NOMO-1 (cell line): ENCODE data around the gene ANKLE1.
"Not testable (repeated sequence)": the region's sequence is repeated elsewhere in the genome, so short reads cannot be mapped to it uniquely, and the experiment has no call there.

Experiments used
- DNase-seq, 2 experiments: peaks; one replicate each; lab custom pipeline; 2025; ENCODE audit not compliant: unreplicated experiment in 2 of 2; lab: John Stamatoyannopoulos, UW

Gene ANKLE1

DNA sequence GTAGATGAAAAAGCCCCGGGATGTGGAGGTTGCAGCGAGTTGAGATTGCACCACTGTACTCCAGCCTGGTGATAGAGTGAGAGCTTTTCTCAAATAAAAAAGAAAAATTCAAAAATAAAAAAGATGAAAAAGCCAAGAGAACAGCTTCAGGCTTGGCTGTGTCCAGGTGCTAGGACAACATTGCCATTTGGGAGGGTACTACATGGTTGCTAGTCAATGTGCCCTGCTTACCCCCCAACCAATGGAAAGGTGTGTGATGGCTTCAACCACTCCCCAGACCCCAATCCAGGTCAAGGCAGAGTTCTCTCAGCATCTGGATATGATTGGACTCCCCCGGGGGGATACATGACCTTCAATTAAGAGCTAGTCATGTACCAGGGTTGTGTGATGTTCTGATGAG, 2.3 kb upstream of the ANKLE1 start:
- DNase-seq = no peak

DNA sequence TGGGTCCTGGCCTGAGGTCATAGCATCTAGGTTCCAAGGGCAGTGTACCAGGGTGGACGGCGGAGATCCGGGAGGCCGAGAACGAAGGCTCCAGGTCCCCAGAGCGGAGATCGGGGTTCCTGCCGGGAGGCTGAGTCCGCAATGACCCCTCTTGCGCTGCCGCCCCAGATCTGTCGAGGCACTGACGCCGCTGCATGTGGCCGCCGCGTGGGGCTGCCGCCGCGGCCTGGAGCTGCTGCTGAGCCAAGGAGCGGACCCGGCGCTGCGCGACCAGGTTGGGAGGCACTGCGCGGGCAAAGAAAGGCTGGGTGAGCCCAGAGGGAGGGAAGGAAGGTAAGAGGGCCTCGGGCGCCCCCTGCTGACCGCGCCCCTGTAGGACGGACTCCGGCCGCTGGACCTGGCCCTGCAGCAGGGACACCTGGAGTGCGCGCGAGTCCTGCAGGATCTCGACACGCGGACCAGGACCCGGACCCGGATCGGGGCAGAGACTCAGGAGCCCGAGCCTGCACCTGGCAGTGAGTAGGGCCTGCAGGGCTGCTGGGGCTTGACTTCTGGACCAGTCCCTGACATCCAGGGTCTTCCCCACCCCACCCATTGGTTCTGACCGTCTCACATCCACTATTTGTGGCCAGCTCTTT, 906 bp downstream of the ANKLE1 start:
- peak; percentile 79 to 86 for DNase-seq

DNA sequence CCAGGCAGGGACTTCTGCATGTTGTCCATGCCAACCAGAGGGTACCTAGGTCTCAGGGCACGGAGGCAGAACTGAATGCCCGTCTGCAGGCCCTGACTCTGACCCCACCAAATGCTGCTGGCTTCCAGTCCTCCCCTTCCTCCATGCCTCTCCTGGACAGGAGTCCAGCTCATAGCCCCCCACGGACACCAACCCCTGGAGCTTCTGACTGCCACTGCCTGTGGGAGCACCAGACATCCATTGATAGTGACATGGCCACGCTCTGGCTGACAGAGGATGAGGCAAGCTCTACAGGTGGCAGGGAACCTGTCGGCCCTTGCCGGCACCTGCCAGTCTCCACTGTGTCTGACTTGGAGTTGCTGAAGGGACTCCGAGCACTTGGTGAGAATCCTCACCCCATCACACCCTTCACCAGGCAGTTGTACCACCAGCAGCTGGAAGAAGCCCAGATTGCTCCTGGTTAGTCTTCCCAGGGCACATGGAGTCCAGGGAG, 1.8 kb downstream of the ANKLE1 start:
- no peak for DNase-seq

DNA sequence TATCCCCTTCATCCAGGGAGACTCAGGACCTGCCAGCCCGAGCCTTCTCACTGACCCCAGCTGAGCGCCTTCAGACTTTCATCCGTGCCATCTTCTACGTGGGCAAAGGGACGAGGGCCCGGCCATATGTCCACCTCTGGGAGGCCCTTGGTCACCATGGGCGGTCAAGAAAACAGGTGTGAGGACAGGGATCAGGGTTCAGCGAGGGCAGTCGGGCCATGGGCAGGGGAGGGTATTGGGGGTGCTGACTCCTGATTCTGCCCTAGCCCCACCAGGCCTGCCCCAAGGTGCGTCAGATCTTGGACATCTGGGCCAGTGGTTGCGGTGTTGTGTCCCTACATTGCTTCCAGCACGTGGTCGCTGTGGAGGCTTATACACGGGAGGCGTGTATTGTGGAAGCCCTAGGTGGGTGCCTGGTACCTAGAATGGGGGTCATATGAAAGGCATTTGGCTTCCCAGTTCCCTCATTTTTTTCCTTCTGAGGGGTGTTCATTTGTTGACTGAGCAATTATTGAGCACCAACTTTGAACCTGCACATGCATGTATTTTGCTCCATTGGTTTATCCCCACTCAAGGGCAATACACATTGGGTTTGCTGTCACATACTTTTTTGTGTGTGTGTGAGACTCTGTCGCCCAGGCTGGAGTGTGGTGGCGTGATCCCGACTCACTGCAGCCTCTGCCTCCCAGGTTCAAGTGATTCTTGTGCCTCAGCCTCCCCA, 3.9 kb downstream of the ANKLE1 start:
- no peak for DNase-seq

DNA sequence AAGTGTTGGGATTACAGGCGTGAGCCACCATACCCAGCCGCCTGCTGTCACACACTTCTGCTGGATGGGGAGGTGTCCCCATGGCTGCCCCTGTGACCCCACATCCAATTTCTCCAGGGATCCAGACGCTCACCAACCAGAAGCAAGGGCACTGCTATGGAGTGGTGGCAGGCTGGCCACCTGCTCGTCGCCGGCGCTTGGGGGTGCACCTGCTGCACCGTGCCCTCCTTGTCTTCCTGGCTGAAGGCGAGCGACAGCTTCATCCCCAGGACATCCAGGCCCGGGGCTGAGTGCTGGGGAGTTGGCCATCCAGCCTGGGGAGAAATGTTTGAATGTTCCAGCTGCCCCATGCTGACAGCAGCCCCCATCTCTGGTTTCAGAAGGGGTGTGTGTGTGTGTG, 4.6 kb downstream of the ANKLE1 start:
- DNase-seq = no peak

DNA sequence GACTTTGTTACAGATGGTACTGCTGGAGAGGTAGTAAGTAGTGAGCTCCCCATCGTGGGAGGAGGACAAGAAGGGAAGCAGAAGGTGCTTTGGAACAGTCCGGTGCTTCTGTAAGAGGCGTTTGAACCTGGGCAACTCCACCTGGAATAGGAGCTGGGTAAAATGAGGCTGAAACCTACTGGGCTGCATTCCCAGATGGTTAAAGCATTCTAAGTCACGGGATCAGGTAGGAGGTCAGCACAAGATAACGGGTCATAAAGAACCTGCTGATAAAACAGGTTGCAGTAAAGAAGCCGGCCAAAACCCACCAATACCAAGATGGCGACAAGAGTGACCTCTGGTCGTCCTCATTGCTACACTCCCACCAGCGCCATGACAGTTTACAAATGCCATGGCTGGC, 5.1 kb downstream of the ANKLE1 start:
- DNase-seq = no peak

DNA sequence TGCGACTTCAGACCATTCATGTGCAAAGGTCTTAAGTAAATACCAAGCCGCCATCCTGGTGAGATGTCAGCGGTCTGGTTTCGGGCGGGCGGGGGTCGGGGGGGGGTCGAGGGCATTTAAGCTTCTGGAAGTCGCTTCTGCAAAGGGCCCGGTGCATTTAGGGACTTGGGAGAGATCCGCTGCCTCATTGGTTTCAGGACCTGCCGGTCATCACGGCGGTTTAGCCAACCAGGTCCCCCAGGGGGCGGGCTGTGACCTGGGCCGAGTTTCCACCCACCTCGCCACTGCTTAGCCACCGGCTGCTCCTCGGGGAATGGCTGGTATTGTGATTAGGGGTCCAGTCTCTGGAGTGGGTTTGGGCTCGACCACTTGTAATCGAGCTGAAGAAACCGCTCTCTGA, 7.8 kb downstream of the ANKLE1 start:
- DNase-seq = no peak

DNA sequence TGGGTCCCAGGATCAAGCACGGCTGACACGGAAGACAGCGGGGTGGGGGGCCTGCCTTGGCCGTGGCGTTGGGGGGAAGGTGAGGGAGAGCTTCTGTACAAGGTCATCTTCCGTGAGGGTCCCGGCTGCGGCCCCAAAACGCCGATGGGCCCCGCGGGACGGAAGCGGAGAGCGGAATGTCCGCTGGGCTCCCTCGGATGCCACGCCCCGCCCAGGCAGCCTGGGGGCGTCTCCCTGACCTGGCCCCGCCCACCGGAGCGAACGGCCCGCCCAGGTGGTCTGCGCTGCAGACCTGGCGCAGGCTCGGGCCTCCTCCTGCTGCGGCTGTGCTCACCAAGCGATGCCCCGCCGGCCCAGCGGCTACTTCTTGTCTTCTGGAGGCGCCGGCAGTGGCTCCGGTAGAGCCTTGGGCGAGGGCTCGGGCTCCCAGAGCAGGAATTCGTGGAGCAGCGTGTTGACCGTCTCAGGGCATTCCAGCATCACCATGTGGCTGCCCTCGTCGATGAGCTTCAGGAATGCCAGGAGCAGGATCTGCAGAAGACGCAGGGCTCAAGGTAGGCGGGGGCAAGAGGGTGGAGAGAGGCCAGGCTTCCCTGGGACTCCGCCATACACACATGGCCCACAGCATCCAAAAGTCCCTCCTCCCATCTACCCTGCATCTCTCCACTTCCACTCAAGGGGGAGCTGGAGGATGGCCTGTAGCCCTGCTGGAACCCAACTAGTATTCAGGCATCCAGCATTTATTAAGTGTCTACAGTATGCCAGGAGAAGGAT, 10.8 kb downstream of the ANKLE1 start:
- peak; percentile 62 to 72 for DNase-seq

DNA sequence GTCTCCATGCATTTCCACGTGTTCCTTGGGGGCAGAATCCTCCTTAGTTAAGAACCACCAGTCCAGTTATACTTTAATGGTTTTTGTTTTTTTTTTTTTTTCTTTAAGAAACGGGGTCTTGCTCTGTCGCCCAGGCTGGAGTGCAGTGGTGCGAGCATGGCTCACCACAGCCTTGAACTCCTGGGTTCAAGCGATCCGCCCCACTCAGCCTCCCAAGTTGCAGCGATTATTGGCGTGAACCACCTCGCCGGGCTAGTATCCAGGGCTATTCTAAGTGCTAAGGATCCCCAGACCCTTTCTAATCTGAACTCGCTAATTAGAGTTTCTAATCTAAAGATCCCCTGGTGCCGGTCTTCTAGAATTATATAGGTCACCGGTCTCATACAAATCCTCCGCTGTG, 11.9 kb downstream of the ANKLE1 start:
- DNase-seq = no peak

DNA sequence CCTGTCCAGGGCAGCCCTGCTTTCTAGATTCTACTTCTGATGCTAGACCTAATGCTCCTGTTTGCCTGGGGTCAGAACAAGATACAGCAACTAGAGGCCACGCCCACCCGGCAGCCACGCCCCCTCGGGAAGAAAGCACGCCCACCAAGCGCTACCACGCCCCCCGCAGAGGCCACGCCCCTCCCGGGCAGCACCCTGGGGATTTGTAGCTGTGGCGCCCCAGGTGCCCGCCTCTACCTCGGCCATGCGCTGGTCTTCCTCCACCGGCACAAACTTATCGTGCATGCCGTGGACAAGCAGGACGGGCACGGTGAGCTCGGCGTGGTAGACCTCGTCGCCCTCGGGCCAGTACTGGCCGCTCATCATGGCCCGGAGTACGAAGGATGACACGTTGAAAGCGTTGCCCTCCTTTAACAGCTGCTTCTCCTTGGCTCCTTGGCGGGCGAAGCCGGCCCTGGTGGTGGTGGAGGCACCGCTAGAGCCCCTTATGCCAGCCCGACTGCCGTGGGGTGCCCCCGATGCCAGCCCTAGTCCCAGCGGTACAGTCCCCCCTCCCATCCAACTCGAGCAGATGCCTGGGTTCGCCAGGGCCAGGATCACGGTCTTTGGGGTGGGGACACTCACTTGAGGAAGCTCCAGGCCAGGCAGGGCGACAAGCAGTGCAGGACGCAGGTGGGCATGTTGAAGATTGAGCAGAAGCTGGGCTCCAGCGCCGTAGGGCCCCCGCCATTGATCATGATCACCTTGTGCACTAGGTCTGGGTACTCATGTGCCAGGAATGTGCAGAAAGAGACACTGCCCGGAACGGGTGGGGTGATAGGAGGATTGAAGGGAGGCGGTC, 12.6 kb downstream of the ANKLE1 start:
- DNase-seq = no peak

DNA sequence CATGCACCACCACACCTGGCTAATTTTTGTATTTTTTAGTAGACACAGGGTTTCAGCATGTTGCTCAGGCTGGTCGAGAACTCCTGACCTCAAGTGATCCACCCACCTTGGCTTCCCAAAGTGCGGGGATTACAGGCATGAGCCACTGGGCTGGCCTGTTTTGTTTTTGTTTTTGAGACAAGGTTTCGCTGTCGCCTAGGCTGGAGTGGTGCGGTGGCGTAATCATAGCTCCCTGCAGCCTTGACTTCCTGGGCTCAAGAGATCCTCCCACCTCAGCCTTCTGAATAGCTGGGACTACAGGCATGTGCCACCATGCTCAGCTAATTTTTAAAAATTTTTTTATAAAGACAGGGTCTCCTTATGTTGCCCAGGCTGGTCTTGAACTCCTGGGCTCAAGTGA, 13.8 kb downstream of the ANKLE1 start:
- not testable (repeated sequence) for DNase-seq

DNA sequence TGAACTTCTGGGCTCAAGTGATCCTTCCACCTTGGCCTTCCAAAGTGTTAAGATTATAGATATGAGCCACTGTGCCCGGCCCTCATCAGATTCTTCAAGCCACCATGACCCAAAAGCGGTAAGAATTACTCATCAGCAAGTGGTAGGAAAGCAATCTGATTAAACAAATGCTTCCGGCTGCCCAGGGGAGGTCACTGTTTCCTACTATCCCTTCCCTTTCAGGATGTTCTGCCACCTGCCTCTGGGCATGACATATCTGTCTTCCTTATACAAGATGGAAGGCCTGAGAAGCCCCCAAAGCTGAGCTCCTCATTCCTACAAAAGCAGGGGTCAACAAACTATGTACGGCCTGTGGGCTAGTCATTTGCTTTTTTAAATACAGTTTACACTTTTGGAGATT, 14.6 kb downstream of the ANKLE1 start:
- no peak for DNase-seq

DNA sequence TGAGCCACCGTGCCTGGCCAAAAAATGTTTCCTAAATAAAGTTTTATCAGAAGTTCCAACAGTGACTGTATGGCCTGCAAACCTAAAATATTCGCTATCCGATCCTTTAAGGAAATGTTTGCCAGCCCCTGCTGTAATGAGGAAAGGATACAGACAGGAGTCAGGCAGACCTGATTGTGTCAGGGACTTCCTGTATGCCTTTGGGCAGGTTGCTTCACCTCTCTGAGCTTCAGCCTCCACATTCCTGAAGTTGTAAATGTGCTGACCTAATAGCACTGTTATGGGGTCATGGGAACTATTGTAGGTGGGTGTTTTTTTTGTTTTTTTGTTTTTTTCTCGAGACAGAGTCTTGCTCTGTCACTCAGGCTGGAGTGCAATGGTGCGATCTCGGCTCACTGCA, 15.3 kb downstream of the ANKLE1 start:
- no peak for DNase-seq

DNA sequence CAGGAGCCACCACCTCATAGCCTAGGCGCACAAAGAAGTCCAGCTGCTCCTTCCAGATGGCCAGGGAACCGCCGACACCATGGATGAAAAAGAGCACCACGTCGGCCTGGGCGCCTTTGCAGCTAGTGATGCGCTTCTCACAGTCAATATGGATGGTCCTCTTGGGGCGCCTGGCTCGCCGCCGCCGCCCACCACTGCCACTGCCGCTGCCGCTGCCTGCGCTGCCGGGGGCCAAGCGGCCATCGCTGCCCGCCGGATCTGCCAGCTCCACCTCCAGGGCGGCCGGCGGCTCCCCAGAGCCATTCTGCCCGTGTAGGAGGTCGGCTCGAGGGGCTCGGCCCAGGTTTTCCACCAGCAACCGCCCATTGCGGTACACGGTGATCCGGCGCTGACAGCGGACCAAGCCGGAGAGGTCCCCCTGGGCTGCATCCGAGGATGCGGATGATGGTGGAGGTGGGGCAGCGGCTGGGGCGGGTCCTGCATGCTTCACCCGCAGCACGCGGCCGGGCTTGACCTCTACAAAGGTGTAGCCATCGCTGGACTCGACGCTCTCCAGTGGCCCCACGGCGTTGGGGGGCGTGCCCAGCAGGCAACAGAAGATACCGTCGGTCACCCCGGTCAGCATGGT, 19.4 kb downstream of the ANKLE1 start:
- no peak for DNase-seq

DNA sequence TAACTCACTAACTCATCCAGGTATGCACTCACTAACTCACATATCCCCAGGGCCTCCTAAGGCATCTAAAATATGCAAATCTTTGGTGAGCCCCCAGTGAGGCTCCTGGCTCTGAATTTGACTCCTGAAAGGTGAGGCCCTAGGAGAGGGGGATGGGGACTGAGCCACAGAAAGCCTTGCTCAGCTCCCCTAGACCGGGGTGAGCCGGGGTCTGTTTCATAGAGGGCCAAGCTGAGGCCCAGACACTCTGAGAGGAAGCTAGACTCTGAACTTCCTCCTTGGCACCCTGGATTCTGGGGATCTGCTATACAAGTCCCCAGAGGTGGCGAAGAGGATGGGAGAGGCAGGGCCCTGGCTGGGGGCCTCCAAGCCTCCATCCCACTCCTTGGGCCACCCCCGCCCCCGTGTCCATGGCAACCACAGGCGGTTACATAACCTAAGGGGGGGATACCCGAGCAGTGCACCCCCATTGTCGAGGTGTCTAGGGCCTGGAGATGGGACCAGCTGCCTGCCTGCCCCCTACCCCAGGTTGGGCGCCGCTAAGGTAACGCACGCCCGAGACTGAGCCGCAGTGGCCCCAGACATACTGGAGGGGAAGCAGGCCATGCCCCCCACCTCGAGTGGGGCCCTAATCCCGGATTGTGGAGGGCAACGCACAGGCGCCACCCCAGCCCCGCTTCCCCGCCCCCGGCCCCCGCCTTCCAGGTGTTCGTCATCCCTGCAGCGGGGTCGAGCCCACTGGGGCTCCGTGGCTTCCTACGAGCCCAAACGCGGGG, 20.9 kb downstream of the ANKLE1 start:
- DNase-seq = peak; percentile 30 to 62

DNA sequence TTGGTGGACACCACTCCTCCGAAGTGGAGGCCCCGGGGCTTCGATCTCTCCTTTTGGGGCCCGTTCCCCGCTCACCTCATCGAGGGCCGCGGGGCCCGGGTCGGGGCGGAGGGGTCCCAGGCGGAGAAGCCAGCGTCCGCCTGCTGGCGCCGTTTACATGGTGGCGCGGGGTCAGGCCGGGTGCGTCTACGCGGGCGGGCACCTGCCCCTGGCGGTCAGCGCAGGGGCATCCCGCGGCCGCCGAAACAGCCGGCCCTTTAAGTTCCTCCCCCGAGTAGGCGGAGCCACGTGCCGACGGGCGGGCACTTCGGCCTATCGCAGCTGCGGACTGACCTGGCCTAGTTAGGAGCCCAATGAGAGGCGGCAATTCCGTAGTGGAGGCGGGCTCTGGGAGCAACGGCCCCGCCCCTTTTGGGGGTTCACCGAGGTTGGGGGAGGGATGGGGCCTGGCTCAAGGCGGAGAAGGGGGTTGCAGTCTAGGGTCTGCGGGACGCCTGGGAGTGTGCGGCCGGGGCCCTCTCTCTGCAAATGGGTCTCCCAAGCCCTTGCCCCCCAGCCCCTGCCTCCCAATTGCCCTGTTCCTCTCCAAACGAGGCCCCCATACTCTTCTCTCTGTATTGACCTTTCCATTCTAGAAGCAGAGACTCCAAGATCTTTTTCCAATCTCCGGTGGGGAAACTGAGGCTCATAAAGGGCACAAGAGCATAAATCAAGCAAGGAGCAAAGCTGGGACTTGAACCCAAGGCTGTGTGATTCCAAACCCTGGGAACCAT, 21.7 kb downstream of the ANKLE1 start, which contains the start of gene ABHD8:
Gene ABHD8 (minus strand): TSS at position 259 of the 773 bp plus-strand sequence. CDS start 1,809 bp downstream, outside the sequence.
- DNase-seq = peak; percentile 96 to 97

DNA sequence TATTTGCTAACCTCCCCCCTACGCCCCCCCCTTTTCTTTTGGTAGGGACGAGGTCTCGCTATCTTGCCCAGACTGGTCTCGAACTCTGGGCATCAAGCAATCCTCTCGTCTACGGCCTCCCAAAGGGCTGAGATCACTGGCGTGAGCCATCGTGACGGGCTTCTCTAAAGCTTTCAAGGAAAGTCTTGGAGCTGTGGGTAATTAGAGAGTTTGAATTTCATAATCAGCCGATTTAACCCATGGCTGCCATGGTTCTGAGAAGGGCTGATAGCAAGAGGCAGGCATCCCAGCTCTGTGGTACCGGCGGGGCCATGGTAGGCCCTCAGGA, 22.2 kb downstream of the ANKLE1 start:
- DNase-seq = no peak

DNA sequence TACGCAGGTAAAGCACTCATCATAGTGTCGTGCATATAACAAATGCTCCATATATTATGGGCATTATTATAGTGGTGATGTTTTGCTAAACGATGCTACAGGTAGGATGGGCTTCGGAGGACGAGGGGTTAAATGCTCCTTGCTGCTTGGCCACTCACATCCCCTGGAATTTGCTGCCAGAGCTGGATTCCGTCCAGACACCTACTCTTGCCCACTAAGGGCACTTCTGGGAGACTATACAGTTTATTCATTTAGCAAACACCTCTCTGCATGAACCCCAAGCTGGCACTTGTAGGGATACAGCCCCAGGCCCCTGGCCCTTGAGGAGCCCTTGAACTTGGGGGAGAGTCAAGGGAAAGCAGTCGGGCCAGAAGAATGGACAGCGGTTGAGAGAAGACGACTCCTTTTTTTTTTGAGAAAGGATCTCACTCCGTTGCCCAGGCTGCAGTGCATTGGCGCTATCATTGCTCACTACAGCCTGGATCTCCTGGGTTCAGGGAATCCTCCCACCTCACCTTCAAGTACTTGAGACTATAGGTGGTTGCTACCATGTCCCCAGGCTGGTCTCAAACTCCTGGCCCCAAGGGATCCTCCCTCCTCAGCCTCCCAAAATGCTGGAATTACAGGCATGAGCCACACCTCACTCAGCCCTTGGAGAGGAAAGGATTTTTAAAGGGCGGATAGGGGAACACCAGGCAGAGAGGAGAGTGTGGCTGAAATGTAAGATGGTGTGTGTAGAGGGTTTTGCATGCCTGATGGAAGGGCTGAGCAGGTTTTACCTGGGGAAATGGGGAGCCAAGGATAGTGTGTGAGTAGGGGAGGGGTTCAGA, 22.9 kb downstream of the ANKLE1 start:
- no peak for DNase-seq
